ENCODE results near the gene ATF2. TPM values are rescaled to one million over a fixed set of nuclear protein-coding genes. Genes with fewer than 3 reads are reported as not detected.

ATF2 gene
- total and polyA plus RNA-seq, 2 of the 4 experiments (the other 2 are of a cell fraction) = 23.2 to 60.0 TPM

- WGBS, 2 experiments (ENCODE audit: extremely low coverage in 2 of 2, insufficient read length in 1 of 2) = no CpG with 5 or more reads among the region's 3 CpGs
- H3K4ac ChIP-seq (ENCODE audit: low read depth, low read length) = no peak overlapping the region
- H4K20me1 ChIP-seq (ENCODE audit: insufficient read depth, low read length) = no peaks in the 10 kb centered on the region
- H3K36me3 ChIP-seq (ENCODE audit: control insufficient read depth, insufficient read depth, low read length) = no peaks in the 10 kb centered on the region
- ATAC-seq (ENCODE audit: low read depth) (no peak), DNase-seq (no peak)
- H4K8ac ChIP-seq (ENCODE audit: low read depth in 2 of 2, low read length in 2 of 2) = no peak overlapping the region
- H2AK9ac ChIP-seq (replicated peaks; ENCODE audit: low read depth, low read length, poor library complexity) = no peak overlapping the region
- no peak overlapping the region for H2BK20ac ChIP-seq (ENCODE audit: low read depth, low read length)
- no TSS peak for BruUV-seq (replicated peaks)
- no peaks in the 10 kb centered on the region for H3K9me3 ChIP-seq (ENCODE audit: control insufficient read depth, insufficient read depth, low read length)
- no peaks in the 10 kb centered on the region for H3K9me1 ChIP-seq (ENCODE audit: insufficient read depth, low read length)
- POLR2A ChIA-PET (ENCODE audit: unreplicated experiment) = no interaction called here
- H2AK5ac ChIP-seq (ENCODE audit: low read depth, low read length) = no peak overlapping the region
- no peak overlapping the region for H3K4me3 ChIP-seq (ENCODE audit: insufficient read depth, low read depth, low read length)
- intact Hi-C loops (cut with micrococcal nuclease) (no loop called here), in situ Hi-C loops (cut with MboI; ENCODE audit: low sequenced_read_pairs) (loop anchor here (25.0 kb wide), 2 partner anchors 223 to 1048 kb away; partner anchors contain the start of genes EVX2, HOXD12 and HOXD13), dilution Hi-C loops (cut with HindIII; ENCODE audit: low sequenced_read_pairs, unreplicated experiment) (no loop called here)
- H3K14ac ChIP-seq (replicated peaks; ENCODE audit: low read depth, low read length) = no peak overlapping the region
- no peak overlapping the region for H2BK120ac ChIP-seq (ENCODE audit: low read depth, low read length)
- H3K4me1 ChIP-seq (ENCODE audit: control insufficient read depth, insufficient read depth, low read length) = no peaks in the 10 kb centered on the region
- H3K18ac ChIP-seq (ENCODE audit: low read depth, low read length) = no peak overlapping the region
- no peak overlapping the region for H3K23ac ChIP-seq (ENCODE audit: low read depth, low read length)
- H2BK5ac ChIP-seq (ENCODE audit: low read depth, low read length, poor library complexity, severe bottlenecking) = no peak overlapping the region
- no peak overlapping the region for H2AFZ ChIP-seq (replicated peaks; ENCODE audit: low read length, poor library complexity)
- no peak overlapping the region for H3K56ac ChIP-seq (ENCODE audit: extremely low read depth, insufficient read depth, low read length)
- TF ChIP-seq NFE2L2 (IDR thresholded peaks at IDR 0.05; ENCODE audit: low read depth, low read length) = no peak
- TF ChIP-seq RAD21 (IDR thresholded peaks at IDR 0.05; ENCODE audit: low read length) = no peak
- no peak for TF ChIP-seq CEBPB (IDR thresholded peaks at IDR 0.05; ENCODE audit: low read depth, low read length)
- TF ChIP-seq POLR2A (IDR thresholded peaks at IDR 0.05; ENCODE audit: low read depth, low read length) = no peak
- TF ChIP-seq MAFK (IDR thresholded peaks at IDR 0.05; ENCODE audit: low read depth, low read length) = no peak
- TF ChIP-seq, protein P1, sequence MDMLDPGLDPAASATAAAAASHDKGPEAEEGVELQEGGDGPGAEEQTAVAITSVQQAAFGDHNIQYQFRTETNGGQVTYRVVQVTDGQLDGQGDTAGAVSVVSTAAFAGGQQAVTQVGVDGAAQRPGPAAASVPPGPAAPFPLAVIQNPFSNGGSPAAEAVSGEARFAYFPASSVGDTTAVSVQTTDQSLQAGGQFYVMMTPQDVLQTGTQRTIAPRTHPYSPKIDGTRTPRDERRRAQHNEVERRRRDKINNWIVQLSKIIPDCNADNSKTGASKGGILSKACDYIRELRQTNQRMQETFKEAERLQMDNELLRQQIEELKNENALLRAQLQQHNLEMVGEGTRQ (IDR thresholded peaks at IDR 0.05; ENCODE audit: low read depth, low read length) = no peak
- TF ChIP-seq, protein P2, sequence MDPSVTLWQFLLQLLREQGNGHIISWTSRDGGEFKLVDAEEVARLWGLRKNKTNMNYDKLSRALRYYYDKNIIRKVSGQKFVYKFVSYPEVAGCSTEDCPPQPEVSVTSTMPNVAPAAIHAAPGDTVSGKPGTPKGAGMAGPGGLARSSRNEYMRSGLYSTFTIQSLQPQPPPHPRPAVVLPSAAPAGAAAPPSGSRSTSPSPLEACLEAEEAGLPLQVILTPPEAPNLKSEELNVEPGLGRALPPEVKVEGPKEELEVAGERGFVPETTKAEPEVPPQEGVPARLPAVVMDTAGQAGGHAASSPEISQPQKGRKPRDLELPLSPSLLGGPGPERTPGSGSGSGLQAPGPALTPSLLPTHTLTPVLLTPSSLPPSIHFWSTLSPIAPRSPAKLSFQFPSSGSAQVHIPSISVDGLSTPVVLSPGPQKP (IDR thresholded peaks at IDR 0.05; ENCODE audit: borderline replicate concordance, low read depth, low read length) = no peak
- TF ChIP-seq MXI1 (IDR thresholded peaks at IDR 0.05; ENCODE audit: borderline replicate concordance, low read depth, low read length) = no peak
- no peak for TF ChIP-seq FOS (IDR thresholded peaks at IDR 0.05; ENCODE audit: low read depth, low read length)
- no peak for TF ChIP-seq RCOR1 (IDR thresholded peaks at IDR 0.05; ENCODE audit: insufficient replicate concordance, low read length)
- no peak for TF ChIP-seq SMC3 (IDR thresholded peaks at IDR 0.05; ENCODE audit: low read depth, low read length)
- no peak overlapping the region for H3K27ac ChIP-seq (ENCODE audit: insufficient read depth, low read length)
- H3K79me1 ChIP-seq (ENCODE audit: low read depth in 1 of 2, low read length in 2 of 2) = no peaks in the 10 kb centered on the region
- H2BK15ac ChIP-seq (ENCODE audit: low read depth, low read length) = no peak overlapping the region
- H3K27me3 ChIP-seq (ENCODE audit: control insufficient read depth, insufficient read depth, low read length) = no peaks in the 10 kb centered on the region
- no peak overlapping the region for H3K4me2 ChIP-seq (ENCODE audit: low read depth, low read length)
- CTCF ChIA-PET = no interaction called here
- H4K91ac ChIP-seq (ENCODE audit: insufficient read depth, low read depth, low read length) = no peak overlapping the region
- H3K9ac ChIP-seq (ENCODE audit: low read depth, low read length) = no peak overlapping the region
- no peak overlapping the region for H4K5ac ChIP-seq (ENCODE audit: low read depth, low read length)
Observed at GRCh38 chr2:175039490-175039889, 128.5 kb downstream of the ATF2 start.

All from IMR-90 (cell line).